ENCODE measurements around the gene PIR. TPM values are rescaled to one million over a fixed set of nuclear protein-coding genes. Genes with fewer than 3 reads are reported as not detected.
A peak's percentile ranks its signal among the peaks of the same experiment; 100 is the strongest.

Gene PIR
- total RNA-seq, 1 experiment from 2014 or later, result 19.7 TPM

DNA sequence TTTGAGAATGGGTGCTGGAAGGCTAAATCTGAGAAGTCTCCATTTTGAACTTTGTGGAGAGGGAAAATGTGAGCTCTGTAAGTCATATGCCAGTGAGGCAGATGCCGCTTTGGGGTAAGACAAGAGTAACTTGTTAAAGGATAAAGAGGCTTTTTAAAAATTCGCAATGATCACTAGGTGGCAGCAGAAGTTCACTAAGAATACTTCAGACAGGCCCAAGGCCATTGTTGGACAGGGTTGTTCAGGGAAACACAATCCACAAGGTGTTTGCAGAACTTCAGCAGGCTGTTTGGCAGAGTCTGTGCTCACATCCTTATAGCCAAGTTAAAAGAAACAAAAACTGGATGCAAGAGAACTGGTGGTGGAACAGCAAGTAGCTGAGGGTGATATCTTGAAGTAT, 144.1 kb downstream of the PIR start:
- Histone ChIP-seq H3K4me1 (ENCODE audit: control insufficient read depth, insufficient read depth, low read length) (no peaks in the 10 kb centered on the region), H3K27ac (ENCODE audit: low read length) (no peak overlapping the region), H3K27me3 (ENCODE audit: control insufficient read depth, insufficient read depth, low read length) (no peaks in the 10 kb centered on the region), H3K36me3 (ENCODE audit: control insufficient read depth, insufficient read depth, low read length) (no peaks in the 10 kb centered on the region), H3K4me3 (ENCODE audit: low read depth in 2 of 2, low read length in 2 of 2) (no peak overlapping the region), H3K9me3 (ENCODE audit: control insufficient read depth, insufficient read depth, low read depth, low read length) (no peaks in the 10 kb centered on the region)
- intact Hi-C loops (cut with micrococcal nuclease; ENCODE audit: unreplicated experiment), result loop anchor here (2.0 to 10.0 kb wide), 2 partner anchors 120 to 216 kb away; no protein-coding TSS in a partner anchor
- no TSS peak for BruUV-seq (replicated peaks)
- POLR2A ChIA-PET, result no interaction called here
- TF ChIP-seq, protein P1, sequence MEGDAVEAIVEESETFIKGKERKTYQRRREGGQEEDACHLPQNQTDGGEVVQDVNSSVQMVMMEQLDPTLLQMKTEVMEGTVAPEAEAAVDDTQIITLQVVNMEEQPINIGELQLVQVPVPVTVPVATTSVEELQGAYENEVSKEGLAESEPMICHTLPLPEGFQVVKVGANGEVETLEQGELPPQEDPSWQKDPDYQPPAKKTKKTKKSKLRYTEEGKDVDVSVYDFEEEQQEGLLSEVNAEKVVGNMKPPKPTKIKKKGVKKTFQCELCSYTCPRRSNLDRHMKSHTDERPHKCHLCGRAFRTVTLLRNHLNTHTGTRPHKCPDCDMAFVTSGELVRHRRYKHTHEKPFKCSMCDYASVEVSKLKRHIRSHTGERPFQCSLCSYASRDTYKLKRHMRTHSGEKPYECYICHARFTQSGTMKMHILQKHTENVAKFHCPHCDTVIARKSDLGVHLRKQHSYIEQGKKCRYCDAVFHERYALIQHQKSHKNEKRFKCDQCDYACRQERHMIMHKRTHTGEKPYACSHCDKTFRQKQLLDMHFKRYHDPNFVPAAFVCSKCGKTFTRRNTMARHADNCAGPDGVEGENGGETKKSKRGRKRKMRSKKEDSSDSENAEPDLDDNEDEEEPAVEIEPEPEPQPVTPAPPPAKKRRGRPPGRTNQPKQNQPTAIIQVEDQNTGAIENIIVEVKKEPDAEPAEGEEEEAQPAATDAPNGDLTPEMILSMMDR (IDR thresholded peaks at IDR 0.05), result peak; percentile 65
- TF ChIP-seq POLR2AphosphoS5 (IDR thresholded peaks at IDR 0.05; ENCODE audit: low read depth, low read length), result no peak
- DNase-seq (ENCODE audit: low read depth, low spot score), result peak; percentile 13
- CTCF ChIA-PET, result no interaction called here
- in situ Hi-C loops (cut with HindIII; ENCODE audit: low pct_unique_long_range_greater_than_20kb, low sequenced_read_pairs), result no loop called here
- ATAC-seq, result peak; percentile 70; the same call in 1 of the 2 replicates

DNA sequence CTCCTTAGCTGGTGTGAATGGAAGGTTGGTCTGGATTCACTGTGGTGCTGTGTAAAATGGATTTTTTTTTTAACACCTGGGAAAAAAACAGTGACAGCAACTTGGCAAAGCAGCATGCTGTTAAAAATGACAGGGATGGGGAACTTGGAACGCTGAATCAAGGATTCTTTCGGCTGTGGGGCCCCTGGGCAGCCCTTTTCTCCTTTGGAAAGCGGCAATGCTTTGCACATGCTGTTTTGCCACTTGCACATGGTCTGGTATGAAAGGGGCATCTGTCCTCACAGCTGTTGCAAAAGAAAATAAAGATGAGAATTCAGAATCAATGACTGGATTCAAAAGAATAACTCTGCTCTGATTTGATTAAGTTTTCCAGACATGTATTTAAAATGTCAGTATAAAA, 147.2 kb downstream of the PIR start:
- H3K9me3 ChIP-seq (ENCODE audit: control insufficient read depth, insufficient read depth, low read depth, low read length), result no peaks in the 10 kb centered on the region
- ChIA-PET POLR2A (no interaction called here), CTCF (no interaction called here)
- TF ChIP-seq POLR2AphosphoS5 (IDR thresholded peaks at IDR 0.05; ENCODE audit: low read depth, low read length) (no peak), SIN3A (IDR thresholded peaks at IDR 0.05; ENCODE audit: borderline replicate concordance, insufficient read depth, low read depth, low read length) (no peak), TCF7L2 (IDR thresholded peaks at IDR 0.05; ENCODE audit: low read depth, low read length) (no peak)
- TF ChIP-seq, protein P2, sequence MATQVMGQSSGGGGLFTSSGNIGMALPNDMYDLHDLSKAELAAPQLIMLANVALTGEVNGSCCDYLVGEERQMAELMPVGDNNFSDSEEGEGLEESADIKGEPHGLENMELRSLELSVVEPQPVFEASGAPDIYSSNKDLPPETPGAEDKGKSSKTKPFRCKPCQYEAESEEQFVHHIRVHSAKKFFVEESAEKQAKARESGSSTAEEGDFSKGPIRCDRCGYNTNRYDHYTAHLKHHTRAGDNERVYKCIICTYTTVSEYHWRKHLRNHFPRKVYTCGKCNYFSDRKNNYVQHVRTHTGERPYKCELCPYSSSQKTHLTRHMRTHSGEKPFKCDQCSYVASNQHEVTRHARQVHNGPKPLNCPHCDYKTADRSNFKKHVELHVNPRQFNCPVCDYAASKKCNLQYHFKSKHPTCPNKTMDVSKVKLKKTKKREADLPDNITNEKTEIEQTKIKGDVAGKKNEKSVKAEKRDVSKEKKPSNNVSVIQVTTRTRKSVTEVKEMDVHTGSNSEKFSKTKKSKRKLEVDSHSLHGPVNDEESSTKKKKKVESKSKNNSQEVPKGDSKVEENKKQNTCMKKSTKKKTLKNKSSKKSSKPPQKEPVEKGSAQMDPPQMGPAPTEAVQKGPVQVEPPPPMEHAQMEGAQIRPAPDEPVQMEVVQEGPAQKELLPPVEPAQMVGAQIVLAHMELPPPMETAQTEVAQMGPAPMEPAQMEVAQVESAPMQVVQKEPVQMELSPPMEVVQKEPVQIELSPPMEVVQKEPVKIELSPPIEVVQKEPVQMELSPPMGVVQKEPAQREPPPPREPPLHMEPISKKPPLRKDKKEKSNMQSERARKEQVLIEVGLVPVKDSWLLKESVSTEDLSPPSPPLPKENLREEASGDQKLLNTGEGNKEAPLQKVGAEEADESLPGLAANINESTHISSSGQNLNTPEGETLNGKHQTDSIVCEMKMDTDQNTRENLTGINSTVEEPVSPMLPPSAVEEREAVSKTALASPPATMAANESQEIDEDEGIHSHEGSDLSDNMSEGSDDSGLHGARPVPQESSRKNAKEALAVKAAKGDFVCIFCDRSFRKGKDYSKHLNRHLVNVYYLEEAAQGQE (IDR thresholded peaks at IDR 0.05; ENCODE audit: insufficient read depth in 1 of 2, low read depth in 2 of 2, low read length in 1 of 2), result no peak
- TF ChIP-seq, protein P1 (IDR thresholded peaks at IDR 0.05), result no peak
- no peak overlapping the region for H3K4me3 ChIP-seq (ENCODE audit: low read depth in 2 of 2, low read length in 2 of 2)
- in situ Hi-C loops (cut with HindIII; ENCODE audit: low pct_unique_long_range_greater_than_20kb, low sequenced_read_pairs) (no loop called here), intact Hi-C loops (cut with micrococcal nuclease; ENCODE audit: unreplicated experiment) (loop anchor here (10.0 kb wide), 1 partner anchor 219 kb away; no protein-coding TSS in a partner anchor)
- no peak for ATAC-seq
- no peak for DNase-seq (ENCODE audit: low read depth, low spot score)
- no peaks in the 10 kb centered on the region for H3K36me3 ChIP-seq (ENCODE audit: control insufficient read depth, insufficient read depth, low read length)
- no peaks in the 10 kb centered on the region for H3K27me3 ChIP-seq (ENCODE audit: control insufficient read depth, insufficient read depth, low read length)
- BruUV-seq (replicated peaks), result no TSS peak
- H3K27ac ChIP-seq (ENCODE audit: low read length), result no peak overlapping the region
- H3K4me1 ChIP-seq (ENCODE audit: control insufficient read depth, insufficient read depth, low read length), result no peaks in the 10 kb centered on the region

Data from Panc1 (cell line).